ENCODE data around the gene TBCC. TPM values are rescaled to one million over a fixed set of nuclear protein-coding genes. Genes with fewer than 3 reads are reported as not detected.
A peak's percentile ranks its signal among the peaks of the same experiment; 100 is the strongest.

TBCC gene, protein sequence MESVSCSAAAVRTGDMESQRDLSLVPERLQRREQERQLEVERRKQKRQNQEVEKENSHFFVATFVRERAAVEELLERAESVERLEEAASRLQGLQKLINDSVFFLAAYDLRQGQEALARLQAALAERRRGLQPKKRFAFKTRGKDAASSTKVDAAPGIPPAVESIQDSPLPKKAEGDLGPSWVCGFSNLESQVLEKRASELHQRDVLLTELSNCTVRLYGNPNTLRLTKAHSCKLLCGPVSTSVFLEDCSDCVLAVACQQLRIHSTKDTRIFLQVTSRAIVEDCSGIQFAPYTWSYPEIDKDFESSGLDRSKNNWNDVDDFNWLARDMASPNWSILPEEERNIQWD
- 40.1 and 40.4 TPM in 2 replicates for total RNA-seq (ENCODE audit: low replicate concordance)

DNA sequence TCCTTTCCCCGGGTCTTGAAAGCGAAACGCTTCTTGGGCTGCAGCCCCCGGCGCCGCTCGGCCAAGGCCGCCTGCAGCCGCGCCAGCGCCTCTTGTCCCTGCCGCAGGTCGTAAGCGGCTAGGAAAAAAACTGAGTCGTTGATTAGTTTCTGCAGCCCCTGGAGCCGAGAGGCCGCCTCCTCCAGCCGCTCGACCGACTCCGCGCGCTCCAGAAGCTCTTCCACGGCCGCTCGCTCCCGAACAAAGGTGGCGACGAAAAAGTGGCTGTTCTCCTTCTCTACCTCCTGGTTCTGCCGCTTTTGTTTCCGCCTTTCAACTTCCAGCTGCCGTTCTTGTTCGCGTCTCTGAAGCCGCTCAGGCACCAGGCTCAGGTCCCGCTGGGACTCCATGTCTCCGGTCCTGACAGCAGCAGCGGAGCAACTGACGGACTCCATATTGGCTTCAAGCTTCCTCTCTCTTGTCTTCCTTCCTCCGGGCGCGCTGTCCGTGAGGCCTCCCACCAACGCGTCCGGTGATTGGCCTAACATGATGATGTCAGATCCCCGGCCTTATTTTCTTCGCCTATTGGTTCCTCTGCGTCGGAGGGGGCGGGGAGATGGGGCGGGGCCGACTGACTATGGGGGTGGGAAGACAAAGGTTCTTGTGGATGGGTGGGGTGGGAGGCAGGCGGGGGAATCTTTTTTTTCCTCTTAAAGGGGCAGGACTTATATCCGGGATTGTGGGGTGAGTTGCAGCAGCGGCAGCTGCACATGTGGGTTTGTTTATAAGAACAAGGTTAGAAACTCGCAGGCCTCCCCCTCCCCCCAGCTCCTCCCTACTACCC, at the start of gene TBCC:
Gene TBCC (minus strand): TSS at position 464 of the 823 bp plus-strand sequence. CDS start 30 bp downstream, at position 434.
- peaks cover 10% of the 10 kb centered on the region for H3K27me3 Mint-ChIP-seq (ENCODE audit: insufficient read depth, low read depth)

GRCh38 chr6:42795651-42796050, 49.7 kb upstream of the TBCC start:
- peaks cover 11% of the 10 kb centered on the region for H4K20me1 ChIP-seq (ENCODE audit: low read depth)
- peaks cover 17% of the 10 kb centered on the region for H3F3A ChIP-seq (ENCODE audit: low read depth)
- no peaks in the 10 kb centered on the region for H3K79me2 ChIP-seq (ENCODE audit: low read depth)
- no peak for DNase-seq (ENCODE audit: low spot score)
- no peak overlapping the region for H3K4me3 ChIP-seq
- no peaks in the 10 kb centered on the region for H3K36me3 ChIP-seq
- no peaks in the 10 kb centered on the region for H3K36me3 Mint-ChIP-seq
- peaks cover 4% of the 10 kb centered on the region for H3K4me1 Mint-ChIP-seq
- H3K27me3 Mint-ChIP-seq (ENCODE audit: insufficient read depth, low read depth): peaks cover 2% of the 10 kb centered on the region
- H2AFZ ChIP-seq (replicated peaks): no peak overlapping the region
- H3K27ac ChIP-seq: no peak overlapping the region
- H3K4me2 ChIP-seq: no peak overlapping the region
- no peak overlapping the region for H3K9ac ChIP-seq
- TF ChIP-seq EZH2 (IDR thresholded peaks at IDR 0.05): no peak
- TF ChIP-seq, protein P1, sequence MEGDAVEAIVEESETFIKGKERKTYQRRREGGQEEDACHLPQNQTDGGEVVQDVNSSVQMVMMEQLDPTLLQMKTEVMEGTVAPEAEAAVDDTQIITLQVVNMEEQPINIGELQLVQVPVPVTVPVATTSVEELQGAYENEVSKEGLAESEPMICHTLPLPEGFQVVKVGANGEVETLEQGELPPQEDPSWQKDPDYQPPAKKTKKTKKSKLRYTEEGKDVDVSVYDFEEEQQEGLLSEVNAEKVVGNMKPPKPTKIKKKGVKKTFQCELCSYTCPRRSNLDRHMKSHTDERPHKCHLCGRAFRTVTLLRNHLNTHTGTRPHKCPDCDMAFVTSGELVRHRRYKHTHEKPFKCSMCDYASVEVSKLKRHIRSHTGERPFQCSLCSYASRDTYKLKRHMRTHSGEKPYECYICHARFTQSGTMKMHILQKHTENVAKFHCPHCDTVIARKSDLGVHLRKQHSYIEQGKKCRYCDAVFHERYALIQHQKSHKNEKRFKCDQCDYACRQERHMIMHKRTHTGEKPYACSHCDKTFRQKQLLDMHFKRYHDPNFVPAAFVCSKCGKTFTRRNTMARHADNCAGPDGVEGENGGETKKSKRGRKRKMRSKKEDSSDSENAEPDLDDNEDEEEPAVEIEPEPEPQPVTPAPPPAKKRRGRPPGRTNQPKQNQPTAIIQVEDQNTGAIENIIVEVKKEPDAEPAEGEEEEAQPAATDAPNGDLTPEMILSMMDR (IDR thresholded peaks at IDR 0.05): no peak
- no peak for TF ChIP-seq EZH2phosphoT487 (IDR thresholded peaks at IDR 0.05)
- H3K4me3 Mint-ChIP-seq: no peak overlapping the region
- H3K9me3 Mint-ChIP-seq: no peaks in the 10 kb centered on the region
- no peak overlapping the region for H3K27ac Mint-ChIP-seq
- peaks cover 1% of the 10 kb centered on the region for H3K4me1 ChIP-seq
- no peaks in the 10 kb centered on the region for H3K9me3 ChIP-seq (ENCODE audit: low read depth)
- no peaks in the 10 kb centered on the region for H3K27me3 ChIP-seq

More for the DNA sequence above, at the start of gene TBCC:
- H2AFZ ChIP-seq (replicated peaks): peak within 1 kb of the TSS; percentile 67
- H3K4me1 Mint-ChIP-seq: peaks cover 25% of the 10 kb centered on the region
- TF ChIP-seq EZH2phosphoT487 (IDR thresholded peaks at IDR 0.05): no peak
- no peak for TF ChIP-seq EZH2 (IDR thresholded peaks at IDR 0.05)
- TF ChIP-seq, protein P1 (IDR thresholded peaks at IDR 0.05): no peak
- H3K36me3 ChIP-seq: no peaks in the 10 kb centered on the region
- H3K4me1 ChIP-seq: peaks cover 15% of the 10 kb centered on the region
- H4K20me1 ChIP-seq (ENCODE audit: low read depth): peaks cover 15% of the 10 kb centered on the region
- H3K9ac ChIP-seq: peak within 1 kb of the TSS; percentile 86
- peaks cover 40% of the 10 kb centered on the region for H3K79me2 ChIP-seq (ENCODE audit: low read depth)
- H3K27ac ChIP-seq: peak within 1 kb of the TSS; percentile 90
- DNase-seq (ENCODE audit: low spot score): peak; percentile 99
- no peaks in the 10 kb centered on the region for H3K9me3 ChIP-seq (ENCODE audit: low read depth)
- peak within 1 kb of the TSS; percentile 95 for H3K4me2 ChIP-seq
- peaks cover 2% of the 10 kb centered on the region for H3K36me3 Mint-ChIP-seq
- H3F3A ChIP-seq (ENCODE audit: low read depth): peaks cover 44% of the 10 kb centered on the region
- H3K27ac Mint-ChIP-seq: peak within 1 kb of the TSS; percentile 99
- peak within 1 kb of the TSS; percentile 100 for H3K4me3 Mint-ChIP-seq
- no peaks in the 10 kb centered on the region for H3K27me3 ChIP-seq
- peak within 1 kb of the TSS; percentile 95 for H3K4me3 ChIP-seq
- H3K9me3 Mint-ChIP-seq: no peaks in the 10 kb centered on the region

DNA sequence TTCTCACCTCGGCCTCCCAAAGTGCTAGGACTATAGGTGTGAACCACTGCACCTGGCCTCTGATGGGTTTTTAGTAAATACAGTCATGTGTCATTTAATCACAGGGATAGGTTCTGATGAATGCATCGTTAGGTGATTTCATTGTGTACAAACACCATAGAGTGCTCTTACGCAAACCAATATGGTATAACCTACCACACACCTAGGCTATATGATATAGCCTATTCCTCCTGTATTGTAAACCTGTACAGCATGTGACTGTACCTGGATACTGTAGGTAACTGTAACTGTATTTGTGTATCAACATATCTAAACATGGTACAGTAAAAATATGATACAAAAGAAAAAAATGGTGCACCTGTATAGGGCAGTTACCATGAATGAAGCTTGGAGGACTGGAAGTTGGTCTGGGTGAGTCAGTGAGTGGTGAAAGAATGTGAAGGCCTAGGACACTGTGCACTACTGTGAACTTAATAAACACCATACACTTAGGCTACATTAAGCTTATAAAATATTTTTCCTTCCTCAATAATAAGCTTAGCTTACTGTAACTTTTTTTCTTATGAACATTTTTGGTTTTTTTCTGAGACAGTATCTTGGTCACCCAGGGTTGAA, 45.9 kb upstream of the TBCC start:
- no peaks in the 10 kb centered on the region for H3K9me3 Mint-ChIP-seq
- Histone ChIP-seq H3K4me3 (no peak overlapping the region), H3K9me3 (ENCODE audit: low read depth) (no peaks in the 10 kb centered on the region), H2AFZ (replicated peaks) (no peak overlapping the region), H3K79me2 (ENCODE audit: low read depth) (peaks cover 33% of the 10 kb centered on the region), H3K4me1 (peaks cover 15% of the 10 kb centered on the region), H3K36me3 (no peaks in the 10 kb centered on the region), H3K27me3 (no peaks in the 10 kb centered on the region), H3F3A (ENCODE audit: low read depth) (peaks cover 48% of the 10 kb centered on the region), H4K20me1 (ENCODE audit: low read depth) (peaks cover 48% of the 10 kb centered on the region), H3K27ac (peak overlapping the region; percentile 82), H3K4me2 (no peak overlapping the region), H3K9ac (no peak overlapping the region)
- no peak overlapping the region for H3K27ac Mint-ChIP-seq
- H3K27me3 Mint-ChIP-seq (ENCODE audit: insufficient read depth, low read depth): peaks cover 2% of the 10 kb centered on the region
- no peak for TF ChIP-seq EZH2 (IDR thresholded peaks at IDR 0.05)
- TF ChIP-seq EZH2phosphoT487 (IDR thresholded peaks at IDR 0.05): no peak
- TF ChIP-seq, protein P1 (IDR thresholded peaks at IDR 0.05): no peak
- H3K4me1 Mint-ChIP-seq: peaks cover 21% of the 10 kb centered on the region
- no peak overlapping the region for H3K4me3 Mint-ChIP-seq
- no peaks in the 10 kb centered on the region for H3K36me3 Mint-ChIP-seq
- no peak for DNase-seq (ENCODE audit: low spot score)
